NCI-H748 treated with DMSO at 0.1 percent for 48 hours (cell line): Measurements from ENCODE around the gene TRIP11.

Source experiments
- DNase-seq: peaks from one replicate; lab custom pipeline; 2025; lab: John Stamatoyannopoulos, UW

TRIP11 gene

GRCh38 chr14:91955168-91955567, 84.7 kb downstream of the TRIP11 start:
- DNase-seq = no peak

- DNase-seq = no peak
These were observed 86.5 kb downstream of the TRIP11 start for GRCh38 chr14:91953170-91953985.

DNA sequence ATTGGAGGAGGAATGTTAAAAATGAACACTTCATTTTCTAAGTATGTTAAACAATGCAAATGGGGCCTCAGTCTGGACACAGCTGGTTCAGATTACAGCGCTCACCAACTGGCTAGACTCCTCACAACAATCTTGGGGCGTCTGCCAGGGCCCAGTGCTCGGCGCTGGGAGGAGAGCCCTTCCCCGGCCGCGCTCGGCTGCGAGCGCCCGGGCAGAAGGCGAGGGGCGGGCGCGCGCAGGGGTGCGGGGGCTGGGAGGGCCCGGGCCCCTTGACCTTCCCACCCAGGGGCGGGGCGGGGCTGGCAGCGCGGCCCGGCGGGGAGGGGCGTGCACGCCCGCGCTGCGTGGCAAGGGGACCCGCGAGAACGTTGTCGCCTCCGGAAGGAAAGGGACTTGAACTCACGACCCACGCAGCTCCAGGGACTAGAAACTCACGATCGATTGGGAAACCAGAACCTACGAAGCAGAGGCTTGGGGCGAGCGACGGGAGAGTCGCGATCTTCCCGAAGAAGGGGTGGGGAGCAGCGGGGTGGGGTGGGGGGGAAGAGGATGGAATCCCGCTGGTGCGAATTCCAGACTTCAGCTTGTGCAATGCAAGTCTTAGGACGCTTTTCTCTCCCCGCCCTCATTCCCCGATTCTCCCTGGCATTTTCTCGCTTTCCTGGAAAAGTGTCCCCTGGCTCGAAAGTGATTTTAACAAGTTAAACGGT, 92.2 kb downstream of the TRIP11 start, which contains the start of gene FBLN5:
FBLN5 (minus strand) TSS at position 220 of the 710 bp plus-strand sequence. CDS start 465 bp downstream, outside the sequence.
- no peak for DNase-seq

GRCh38 chr14:91946622-91947474, 93.0 kb downstream of the TRIP11 start:
- no peak for DNase-seq

- no peak for DNase-seq
These were observed 93.9 kb downstream of the TRIP11 start for GRCh38 chr14:91945751-91946621.

- no peak for DNase-seq
These were observed 96.9 kb downstream of the TRIP11 start for GRCh38 chr14:91942946-91943345.

GRCh38 chr14:91942128-91942527, 97.7 kb downstream of the TRIP11 start:
- no peak for DNase-seq

DNA sequence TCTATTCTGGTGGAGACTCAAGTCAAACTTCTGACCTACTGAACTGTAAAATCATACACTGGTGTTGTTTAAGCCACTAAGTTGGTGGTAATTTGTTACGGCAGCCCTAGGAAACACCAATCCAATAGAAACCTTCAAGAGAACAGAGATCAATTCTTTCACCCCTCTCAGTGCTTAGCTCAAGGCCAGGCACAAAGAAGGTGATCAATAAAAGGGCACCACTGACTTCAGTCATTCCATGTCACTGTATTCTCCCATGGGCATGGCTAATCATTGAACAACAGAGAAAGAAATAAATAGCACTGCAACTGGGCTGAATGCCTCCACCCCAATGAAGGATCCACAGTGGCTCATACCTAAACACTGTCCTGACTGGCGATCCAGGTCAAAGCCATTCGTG, 99.7 kb downstream of the TRIP11 start:
- no peak for DNase-seq

DNA sequence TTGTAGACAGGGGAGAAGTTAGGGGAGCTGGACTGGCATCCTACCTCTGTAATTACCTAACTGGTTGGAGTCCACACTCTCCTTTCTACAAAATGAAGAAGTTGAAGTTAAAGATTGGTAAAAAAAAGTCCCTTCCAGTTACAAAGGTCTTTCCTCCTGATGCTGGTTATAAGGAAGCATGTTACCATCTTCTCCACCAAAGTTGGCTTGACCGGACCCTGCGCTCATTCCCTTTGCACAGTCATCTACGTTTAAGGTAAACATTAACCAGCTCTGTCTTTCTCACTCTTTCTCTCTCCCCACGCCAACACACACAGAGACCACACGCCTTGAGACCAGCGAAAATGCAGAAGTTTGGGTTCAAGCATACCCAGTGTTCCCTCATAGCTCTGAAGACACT, 104.3 kb downstream of the TRIP11 start:
- DNase-seq = no peak

GRCh38 chr14:91934554-91935285, 105.1 kb downstream of the TRIP11 start:
- DNase-seq = no peak

DNA sequence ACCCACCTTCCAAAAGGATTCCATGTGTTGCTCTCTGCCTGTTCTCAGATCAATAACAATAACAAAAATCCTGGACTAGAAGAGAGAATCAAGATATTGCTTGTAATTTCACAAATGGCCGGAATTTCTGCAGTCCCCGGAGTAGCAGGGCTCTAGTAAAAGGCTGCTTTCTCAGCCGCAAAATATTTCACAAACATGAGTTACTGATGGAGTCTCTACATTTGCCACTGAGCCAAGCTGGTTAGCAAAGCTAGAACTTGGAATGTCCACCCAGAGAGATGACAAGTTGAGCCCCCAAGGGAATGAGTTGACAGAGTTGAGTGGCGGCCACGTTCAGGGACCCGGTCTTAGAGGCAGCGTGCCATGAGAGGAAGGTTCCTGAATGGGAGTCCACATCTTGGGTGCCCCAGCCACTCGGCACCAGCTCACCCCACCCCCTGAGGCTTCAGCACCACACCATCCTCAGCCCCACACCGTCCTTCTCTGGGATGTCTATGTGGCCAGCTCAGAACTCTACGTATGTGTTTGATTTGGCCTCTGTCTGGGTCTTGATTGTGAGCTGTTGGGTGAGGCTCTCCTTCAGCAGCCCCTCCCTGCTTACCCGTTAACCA, 108.3 kb downstream of the TRIP11 start:
- no peak for DNase-seq

- DNase-seq = no peak
These were observed 110.2 kb downstream of the TRIP11 start for GRCh38 chr14:91929700-91930099.

DNA sequence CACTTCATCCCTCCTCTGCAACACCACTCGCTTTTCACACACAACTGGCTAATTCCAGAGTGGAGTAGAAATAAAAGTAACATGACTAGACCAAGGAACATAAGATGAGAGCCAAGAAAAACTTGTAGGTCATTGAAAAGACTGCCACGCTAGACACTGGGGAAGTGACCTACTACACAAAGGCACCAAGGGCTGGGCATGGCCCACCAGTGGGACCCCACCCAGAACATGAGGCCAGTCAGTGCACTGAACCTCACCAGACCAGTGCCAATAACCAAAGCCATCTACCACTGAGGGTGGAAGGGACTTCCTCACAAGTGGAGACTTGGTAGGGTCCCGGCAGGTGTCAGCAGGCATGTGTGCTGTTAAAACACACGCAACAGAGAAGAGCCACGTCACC, 112.1 kb downstream of the TRIP11 start:
- no peak for DNase-seq

DNA sequence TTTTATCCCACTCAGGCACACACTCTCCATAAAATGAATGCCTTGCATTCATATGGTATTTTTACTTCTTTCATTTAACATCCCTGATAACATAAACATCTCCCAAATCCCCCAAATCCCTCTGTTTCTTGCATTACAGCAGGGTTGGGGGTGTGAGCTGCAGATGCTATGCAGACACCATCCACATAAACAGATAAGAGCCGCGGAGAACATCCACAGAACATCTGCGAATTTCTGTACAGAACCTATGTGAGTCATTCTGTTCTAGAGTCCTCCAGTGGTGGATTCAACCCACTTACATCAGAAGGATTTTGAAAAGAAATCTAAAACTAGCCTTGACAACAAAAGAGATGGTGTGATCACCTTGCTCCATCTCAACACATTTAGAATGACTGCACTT, 112.7 kb downstream of the TRIP11 start:
- no peak for DNase-seq

DNA sequence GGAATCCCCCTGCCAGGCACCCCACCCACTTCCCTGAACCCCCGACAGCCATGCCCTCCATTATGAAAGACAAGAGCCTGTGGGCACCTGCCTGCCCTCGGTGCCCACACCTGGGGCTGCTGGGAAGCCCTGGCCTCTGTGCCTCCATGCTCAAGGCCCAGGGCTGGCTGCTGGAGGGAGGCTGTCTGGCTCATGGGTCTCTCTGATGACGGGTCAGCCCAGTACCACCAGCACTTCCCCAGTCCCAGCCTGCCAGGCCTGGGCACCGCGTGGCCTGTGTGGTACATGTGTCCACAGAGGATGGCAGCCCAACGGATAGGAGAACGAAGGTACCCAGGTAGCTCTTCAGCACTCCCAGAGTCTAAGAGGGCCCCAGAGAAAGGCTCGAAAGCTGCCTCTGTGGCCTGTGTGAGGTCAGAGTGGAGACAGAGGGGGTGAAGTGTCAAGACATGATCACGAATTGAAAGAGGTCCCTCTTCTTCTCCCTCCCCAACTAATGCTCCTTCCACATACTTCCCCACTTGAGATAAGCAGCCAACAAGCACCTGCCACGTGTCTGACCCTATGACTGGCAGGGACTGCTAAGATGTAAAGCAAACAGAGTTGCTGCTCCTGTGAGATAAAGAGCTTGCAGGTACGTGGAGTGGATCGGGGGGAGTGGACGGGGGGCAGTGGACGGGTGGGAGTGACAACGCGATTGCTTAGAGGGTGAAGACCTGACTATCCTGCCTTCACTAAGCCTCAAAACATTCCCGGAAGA, 113.5 kb downstream of the TRIP11 start:
- DNase-seq = no peak

GRCh38 chr14:91925727-91926121, 114.1 kb downstream of the TRIP11 start:
- no peak for DNase-seq

DNA sequence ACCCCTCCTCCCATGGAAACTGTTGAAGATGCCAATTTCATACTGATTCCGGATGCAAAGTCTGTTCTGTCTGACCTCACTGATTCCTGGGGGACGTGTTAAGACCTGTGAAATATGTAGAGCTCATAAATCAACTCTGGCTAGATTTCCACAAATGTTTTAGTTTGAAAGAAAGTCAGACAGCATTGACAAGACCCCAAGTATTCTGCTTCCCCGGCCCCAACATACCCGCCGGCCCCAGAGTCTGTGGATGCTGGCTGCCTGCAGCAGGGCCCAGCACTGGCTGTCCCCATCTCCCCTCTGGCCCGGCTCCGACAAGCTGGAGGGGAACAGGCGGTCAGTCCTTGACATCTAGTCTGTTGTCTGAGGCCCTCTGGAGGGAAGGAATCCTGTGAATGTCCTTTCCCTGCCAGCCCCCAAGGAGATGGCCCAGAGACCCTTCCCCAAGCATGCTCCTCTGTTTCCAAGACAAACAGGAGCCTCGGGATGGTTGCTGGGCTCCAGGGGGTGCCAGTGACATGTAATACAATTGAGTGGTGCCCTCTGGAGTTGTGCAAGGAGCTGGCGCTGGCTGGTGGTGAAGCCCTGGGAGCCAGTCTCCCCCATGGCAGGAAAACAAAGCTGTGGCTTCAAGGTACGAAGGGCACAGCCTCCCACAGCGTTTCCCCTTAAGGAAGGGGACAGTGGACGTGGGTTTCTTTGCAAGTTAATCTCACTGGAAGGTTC, 114.7 kb downstream of the TRIP11 start:
- no peak for DNase-seq

- DNase-seq = no peak
These were observed 119.3 kb downstream of the TRIP11 start for GRCh38 chr14:91920526-91920925.

GRCh38 chr14:91919814-91920213, 120.0 kb downstream of the TRIP11 start:
- no peak for DNase-seq
